Astrocyte (in vitro differentiated cells and primary cell): Measurements from ENCODE around the gene FRMD4A. TPM values are rescaled to one million over a fixed set of nuclear protein-coding genes. Genes with fewer than 3 reads are reported as not detected.

Source experiments
- DNase-seq: peaks from one replicate; pipeline ENCODE4 v3.0.0-alpha.2; 2010; ENCODE audit warnings: low read depth
- FAIRE-seq: peaks from 2 replicates; lab custom pipeline; 2011; peaks lifted over from hg19 to GRCh38; lab: Jason Lieb, UNC
- H2AFZ ChIP-seq: 2 replicates; pipeline ENCODE4 v1.6.0; 2012; ENCODE audit warnings: low read depth, low read length, inconsistent platforms
- H3K27ac ChIP-seq: 2 replicates; pipeline ENCODE4 v1.5.1; 2011; ENCODE audit warnings: low read depth, low read length, inconsistent platforms
- H3K27me3 ChIP-seq: 2 replicates; pipeline ENCODE4 v1.6.0; 2011; ENCODE audit warnings: low read length, inconsistent platforms; ENCODE audit not compliant: insufficient read depth
- H3K36me3 ChIP-seq: 2 replicates; pipeline ENCODE4 v1.5.1; 2011; ENCODE audit warnings: low read length, inconsistent platforms; ENCODE audit not compliant: insufficient read depth
- H3K4me1 ChIP-seq: 2 replicates; pipeline ENCODE4 v1.5.1; 2011; ENCODE audit warnings: low read length, inconsistent platforms; ENCODE audit not compliant: insufficient read depth
- H3K4me2 ChIP-seq: 2 replicates; pipeline ENCODE4 v1.6.0; 2012; ENCODE audit warnings: low read length, inconsistent platforms
- H3K4me3 ChIP-seq: 2 replicates; pipeline ENCODE4 v1.5.1; 2011; ENCODE audit warnings: low read depth, mild to moderate bottlenecking, low read length, inconsistent platforms; ENCODE audit not compliant: insufficient read depth
- H3K79me2 ChIP-seq: 2 replicates; pipeline ENCODE4 v1.6.0; 2012; ENCODE audit warnings: mild to moderate bottlenecking, low read length, inconsistent platforms; ENCODE audit not compliant: insufficient read depth
- H3K9ac ChIP-seq: 2 replicates; pipeline ENCODE4 v1.6.0; 2012; ENCODE audit warnings: mild to moderate bottlenecking, low read length, inconsistent platforms
- H3K9me3 ChIP-seq: 2 replicates; pipeline ENCODE4 v1.5.1; 2012; ENCODE audit warnings: low read depth, mild to moderate bottlenecking, low read length, inconsistent platforms; ENCODE audit not compliant: insufficient read depth
- H4K20me1 ChIP-seq: 2 replicates; pipeline ENCODE4 v1.6.0; 2012; ENCODE audit warnings: low read length, inconsistent platforms; ENCODE audit not compliant: insufficient read depth
- H3K27ac Mint-ChIP-seq: one replicate; pipeline ENCODE4 v1.8.0; 2021; ENCODE audit warnings: mild to moderate bottlenecking, mixed read lengths; ENCODE audit not compliant: unreplicated experiment
- H3K27me3 Mint-ChIP-seq: one replicate; pipeline ENCODE4 v1.8.0; 2021; ENCODE audit warnings: low read depth, mixed read lengths; ENCODE audit not compliant: unreplicated experiment
- H3K36me3 Mint-ChIP-seq: one replicate; pipeline ENCODE4 v1.8.0; 2021; ENCODE audit warnings: low read depth, mixed read lengths; ENCODE audit not compliant: unreplicated experiment
- H3K4me1 Mint-ChIP-seq: one replicate; pipeline ENCODE4 v1.8.0; 2021; ENCODE audit warnings: low read depth, mixed read lengths; ENCODE audit not compliant: unreplicated experiment
- H3K4me3 Mint-ChIP-seq: one replicate; pipeline ENCODE4 v1.8.0; 2021; ENCODE audit warnings: mild to moderate bottlenecking, moderate library complexity, mixed read lengths; ENCODE audit not compliant: unreplicated experiment
- H3K9me3 Mint-ChIP-seq: one replicate; pipeline ENCODE4 v1.8.0; 2021; ENCODE audit warnings: mild to moderate bottlenecking, mixed read lengths; ENCODE audit not compliant: unreplicated experiment
- EZH2 ChIP-seq: IDR thresholded peaks from 2 replicates; pipeline ENCODE4 v1.6.1; 2012; ENCODE audit warnings: mild to moderate bottlenecking, low read length, inconsistent platforms; ENCODE audit not compliant: insufficient read depth
- total RNA-seq: library from RNA; stranded (reverse); gene quantifications from 2 replicates; pipeline ENCODE4 v1.2.1, GENCODE V29; 2021
- TF ChIP-seq, protein P1 (sequence below): IDR thresholded peaks from 2 replicates; pipeline ENCODE4 v1.5.1; 2011; ENCODE audit warnings: low read depth, mild to moderate bottlenecking, inconsistent platforms, low read length, moderate library complexity; ENCODE audit not compliant: insufficient read depth

The FRMD4A gene
- total RNA-seq, 1 donor from 2014 or later = 82.5 TPM

DNA sequence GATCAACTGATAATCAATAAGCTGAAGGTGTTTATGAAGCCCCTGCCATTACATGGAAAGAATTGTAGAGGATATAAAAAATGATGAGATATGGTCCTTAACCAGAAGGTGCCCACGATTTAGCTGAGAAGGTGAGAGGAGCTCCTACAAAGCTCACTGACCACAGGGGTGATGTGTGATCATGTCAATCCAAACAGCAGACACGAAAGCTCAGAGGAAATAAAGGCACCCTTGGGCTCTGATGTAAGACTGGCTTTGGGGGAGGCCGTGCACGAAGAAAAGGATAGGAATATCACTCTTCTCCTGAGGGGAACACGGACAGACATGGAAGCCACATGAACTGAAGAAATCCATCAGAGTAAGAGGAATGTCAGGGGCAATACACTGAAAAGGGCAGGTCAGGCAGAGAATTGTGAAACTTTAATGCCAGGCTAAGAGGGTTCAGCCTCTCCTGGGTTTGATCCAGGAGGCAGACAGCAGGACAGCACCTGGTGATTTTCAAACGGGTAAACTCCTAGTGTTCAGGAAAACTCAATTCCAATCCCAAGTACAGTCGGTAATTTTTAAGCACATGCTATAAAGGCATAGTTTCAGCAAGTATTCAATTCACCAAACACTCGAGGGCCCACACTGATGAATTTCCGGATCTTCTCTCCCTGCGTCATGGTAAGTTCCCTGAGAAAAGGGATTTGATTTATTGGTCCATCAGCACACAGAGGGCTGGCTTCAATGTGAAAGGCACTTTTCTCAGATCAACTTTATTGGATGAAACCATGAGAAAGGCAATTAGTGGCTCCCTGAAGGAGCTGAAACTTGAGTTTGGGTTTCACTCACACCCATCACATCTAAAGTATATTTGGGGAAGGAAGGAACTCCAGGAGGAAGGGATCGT is 580.2 kb downstream of the FRMD4A start:
- DNase-seq (no peak), FAIRE-seq (no peak)
- H3K4me3 ChIP-seq = no peak overlapping the region
- no peaks in the 10 kb centered on the region for H3K27me3 Mint-ChIP-seq
- no peak overlapping the region for H3K9ac ChIP-seq
- peaks cover 16% of the 10 kb centered on the region for H3K4me1 Mint-ChIP-seq
- peaks cover 8% of the 10 kb centered on the region for H3K36me3 Mint-ChIP-seq
- H3K36me3 ChIP-seq = peaks cover 15% of the 10 kb centered on the region
- no peaks in the 10 kb centered on the region for H3K9me3 Mint-ChIP-seq
- TF ChIP-seq EZH2 = no peak
- TF ChIP-seq, protein P1, sequence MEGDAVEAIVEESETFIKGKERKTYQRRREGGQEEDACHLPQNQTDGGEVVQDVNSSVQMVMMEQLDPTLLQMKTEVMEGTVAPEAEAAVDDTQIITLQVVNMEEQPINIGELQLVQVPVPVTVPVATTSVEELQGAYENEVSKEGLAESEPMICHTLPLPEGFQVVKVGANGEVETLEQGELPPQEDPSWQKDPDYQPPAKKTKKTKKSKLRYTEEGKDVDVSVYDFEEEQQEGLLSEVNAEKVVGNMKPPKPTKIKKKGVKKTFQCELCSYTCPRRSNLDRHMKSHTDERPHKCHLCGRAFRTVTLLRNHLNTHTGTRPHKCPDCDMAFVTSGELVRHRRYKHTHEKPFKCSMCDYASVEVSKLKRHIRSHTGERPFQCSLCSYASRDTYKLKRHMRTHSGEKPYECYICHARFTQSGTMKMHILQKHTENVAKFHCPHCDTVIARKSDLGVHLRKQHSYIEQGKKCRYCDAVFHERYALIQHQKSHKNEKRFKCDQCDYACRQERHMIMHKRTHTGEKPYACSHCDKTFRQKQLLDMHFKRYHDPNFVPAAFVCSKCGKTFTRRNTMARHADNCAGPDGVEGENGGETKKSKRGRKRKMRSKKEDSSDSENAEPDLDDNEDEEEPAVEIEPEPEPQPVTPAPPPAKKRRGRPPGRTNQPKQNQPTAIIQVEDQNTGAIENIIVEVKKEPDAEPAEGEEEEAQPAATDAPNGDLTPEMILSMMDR = no peak
- H3K4me3 Mint-ChIP-seq = no peak overlapping the region
- no peak overlapping the region for H3K27ac Mint-ChIP-seq
- H4K20me1 ChIP-seq = no peaks in the 10 kb centered on the region
- H3K27me3 ChIP-seq = no peaks in the 10 kb centered on the region
- H3K9me3 ChIP-seq = no peaks in the 10 kb centered on the region
- H3K4me2 ChIP-seq = no peak overlapping the region
- H3K4me1 ChIP-seq = peaks cover 13% of the 10 kb centered on the region
- no peak overlapping the region for H2AFZ ChIP-seq
- H3K79me2 ChIP-seq = no peaks in the 10 kb centered on the region
- no peak overlapping the region for H3K27ac ChIP-seq

DNA sequence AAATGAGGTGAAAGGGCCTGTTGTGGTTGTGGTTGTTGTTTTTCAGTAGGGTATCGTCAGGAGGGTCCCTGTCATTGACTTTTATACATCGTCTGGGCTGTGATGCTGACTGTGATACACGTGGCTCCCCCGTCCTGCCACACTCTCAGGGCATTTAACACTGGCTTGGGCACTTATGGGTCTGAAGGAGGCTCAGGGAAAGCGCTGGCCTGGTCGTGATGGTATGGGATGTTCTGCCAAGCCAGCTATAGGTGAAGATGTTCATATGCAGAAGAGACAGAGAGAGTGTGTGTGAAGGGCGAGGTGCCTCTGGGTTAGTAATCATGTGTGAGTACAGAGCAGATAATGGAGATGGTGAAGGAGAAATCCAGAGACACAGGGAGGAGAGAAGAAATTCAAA is 585.5 kb downstream of the FRMD4A start:
- Mint-ChIP-seq H3K9me3 (no peaks in the 10 kb centered on the region), H3K4me3 (peak overlapping the region; percentile 1)
- no peak for TF ChIP-seq EZH2
- TF ChIP-seq, protein P1 = no peak

DNA sequence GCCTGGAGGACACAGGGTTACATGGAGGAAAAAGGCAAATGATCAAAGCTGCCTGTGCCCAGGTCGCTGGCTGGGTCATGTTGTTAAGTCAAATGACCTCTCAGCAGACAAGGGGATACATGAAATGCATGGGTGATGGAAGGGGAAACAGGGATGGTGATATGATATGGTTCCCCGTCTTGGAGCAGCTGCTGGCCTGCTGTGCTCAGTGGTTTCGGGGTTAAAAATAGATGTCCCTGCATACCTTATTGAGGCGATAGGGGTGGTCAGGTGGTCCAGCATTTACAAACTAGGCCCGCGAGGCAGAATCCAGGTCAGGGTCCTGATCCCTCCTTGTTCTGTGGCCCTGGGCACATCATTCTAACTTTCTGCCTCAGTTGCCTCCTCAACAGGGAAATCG is 586.8 kb downstream of the FRMD4A start:
- H4K20me1 ChIP-seq = no peaks in the 10 kb centered on the region
- no peak overlapping the region for H2AFZ ChIP-seq
- no peak overlapping the region for H3K4me3 ChIP-seq
- H3K9me3 Mint-ChIP-seq = no peaks in the 10 kb centered on the region
- no peak for DNase-seq
- H3K4me3 Mint-ChIP-seq = no peak overlapping the region
- no peaks in the 10 kb centered on the region for H3K27me3 Mint-ChIP-seq
- no peaks in the 10 kb centered on the region for H3K9me3 ChIP-seq
- H3K4me2 ChIP-seq = no peak overlapping the region
- peaks cover 30% of the 10 kb centered on the region for H3K4me1 Mint-ChIP-seq
- H3K36me3 Mint-ChIP-seq = peaks cover 18% of the 10 kb centered on the region
- FAIRE-seq = no peak
- no peaks in the 10 kb centered on the region for H3K27me3 ChIP-seq
- TF ChIP-seq, protein P1 = no peak
- no peak for TF ChIP-seq EZH2
- H3K9ac ChIP-seq = no peak overlapping the region
- H3K36me3 ChIP-seq = peaks cover 18% of the 10 kb centered on the region
- H3K27ac ChIP-seq = no peak overlapping the region
- no peaks in the 10 kb centered on the region for H3K79me2 ChIP-seq
- H3K27ac Mint-ChIP-seq = no peak overlapping the region
- peaks cover 13% of the 10 kb centered on the region for H3K4me1 ChIP-seq

More for the DNA sequence above, 585.5 kb downstream of the FRMD4A start:
- Histone ChIP-seq H4K20me1 (no peaks in the 10 kb centered on the region), H3K4me3 (no peak overlapping the region), H3K4me1 (peaks cover 13% of the 10 kb centered on the region), H3K27me3 (no peaks in the 10 kb centered on the region), H3K9ac (no peak overlapping the region), H3K79me2 (no peaks in the 10 kb centered on the region), H3K4me2 (no peak overlapping the region), H3K36me3 (peaks cover 13% of the 10 kb centered on the region), H2AFZ (no peak overlapping the region), H3K27ac (no peak overlapping the region), H3K9me3 (no peaks in the 10 kb centered on the region)
- Mint-ChIP-seq H3K4me1 (peaks cover 30% of the 10 kb centered on the region), H3K27me3 (no peaks in the 10 kb centered on the region), H3K27ac (peak overlapping the region; percentile 11), H3K36me3 (peaks cover 20% of the 10 kb centered on the region)
- DNase-seq (no peak), FAIRE-seq (no peak)
